ENCODE results near the gene TP53I11.

GRCh38 chr11:44943118-44943517 lies 7.6 kb downstream of the TP53I11 start:
- TF ChIP-seq CTCF (IDR thresholded peaks at IDR 0.05; ENCODE audit: insufficient read depth, low read length, poor library complexity, severe bottlenecking) (no peak), EZH2phosphoT487 (conservative IDR thresholded peaks at IDR 0.05; ENCODE audit: low read length) (no peak)
